Neural cell (in vitro differentiated cells): ENCODE results near the gene TRIM9. TPM values are rescaled to one million over a fixed set of nuclear protein-coding genes. Genes with fewer than 3 reads are reported as not detected.

Source experiments
- H2AFZ ChIP-seq: fragments of 200-600, 300-800 bp; sonication (generic), shearing (Covaris generic); 2 replicates; pipeline ENCODE4 v1.6.0; 2014; ENCODE audit warnings: low read depth, mild to moderate bottlenecking, antibody characterized with exemption, low read length, moderate library complexity
- H3F3A ChIP-seq: fragments of 200-600 bp; shearing (Covaris generic); 2 replicates; pipeline ENCODE4 v1.6.1; 2016; ENCODE audit warnings: mild to moderate bottlenecking, moderate library complexity, mixed read lengths, antibody characterized with exemption, low read length; ENCODE audit not compliant: insufficient read depth, poor library complexity, severe bottlenecking
- H3K27ac ChIP-seq: fragments of 200-600, 300-800 bp; sonication (generic), shearing (Covaris generic); 2 replicates; pipeline ENCODE4 v1.5.1; 2014; ENCODE audit warnings: mild to moderate bottlenecking, low read length, moderate library complexity
- H3K27me3 ChIP-seq: fragments of 300-800, 200-600 bp; sonication (generic), shearing (Covaris generic); 2 replicates; pipeline ENCODE4 v1.6.0; 2014; ENCODE audit warnings: mild to moderate bottlenecking, low read depth, low read length, moderate library complexity; ENCODE audit not compliant: insufficient read depth
- H3K36me3 ChIP-seq: fragments of 300-800, 200-600 bp; sonication (generic), shearing (Covaris generic); 2 replicates; pipeline ENCODE4 v1.5.1; 2014; ENCODE audit warnings: mild to moderate bottlenecking, antibody characterized with exemption, low read length, moderate library complexity; ENCODE audit not compliant: insufficient read depth
- H3K4me2 ChIP-seq: fragments of 300-800, 200-600 bp; sonication (generic), shearing (Covaris generic); 2 replicates; pipeline ENCODE4 v1.6.0; 2014; ENCODE audit warnings: mild to moderate bottlenecking, low read length
- H3K4me3 ChIP-seq: fragments of 300-800, 200-600 bp; sonication (generic), shearing (Covaris generic); 2 replicates; pipeline ENCODE4 v1.5.1; 2014; ENCODE audit warnings: mild to moderate bottlenecking, low read length, moderate library complexity
- H3K79me2 ChIP-seq: fragments of 200-600 bp; shearing (Covaris generic); replicated peaks from 2 replicates; pipeline ENCODE4 v1.6.0; 2014; ENCODE audit warnings: mild to moderate bottlenecking, low read length, moderate library complexity; ENCODE audit not compliant: insufficient read depth
- H3K9ac ChIP-seq: fragments of 300-800, 200-600 bp; sonication (generic), shearing (Covaris generic); 2 replicates; pipeline ENCODE4 v1.6.1; 2016; ENCODE audit warnings: mild to moderate bottlenecking, low read length, mixed read lengths
- H3K9me2 ChIP-seq: fragments of 200-600 bp; shearing (Covaris generic); 2 replicates; pipeline ENCODE4 v1.6.1; 2016; ENCODE audit warnings: mild to moderate bottlenecking, low read length, mixed read lengths; ENCODE audit not compliant: insufficient read depth
- H3K9me3 ChIP-seq: fragments of 200-600, 300-800 bp; sonication (generic), shearing (Covaris generic); 2 replicates; pipeline ENCODE4 v1.6.1; 2016; ENCODE audit warnings: mild to moderate bottlenecking, mixed run types, low read length, moderate library complexity, mixed read lengths
- H4K20me1 ChIP-seq: fragments of 200-600 bp; shearing (Covaris generic); 2 replicates; pipeline ENCODE4 v1.6.1; 2016; ENCODE audit warnings: mild to moderate bottlenecking, mixed run types; ENCODE audit not compliant: insufficient read depth
- EZH2 ChIP-seq: fragments of 200-600, 300-800 bp; shearing (Covaris generic), sonication (generic); IDR thresholded peaks from 2 replicates; pipeline ENCODE4 v1.6.1; 2014; ENCODE audit warnings: antibody characterized with exemption, low read length, borderline replicate concordance, mild to moderate bottlenecking; ENCODE audit not compliant: insufficient read depth, poor library complexity, severe bottlenecking
- MXI1 ChIP-seq: fragments of 450-650 bp; conservative IDR thresholded peaks from 2 replicates; pipeline ENCODE4 v1.6.1; 2014; ENCODE audit warnings: antibody characterized with exemption, mild to moderate bottlenecking; ENCODE audit not compliant: poor library complexity, severe bottlenecking
- POLR2AphosphoS5 ChIP-seq: IDR thresholded peaks from 2 replicates; pipeline ENCODE4 v1.6.1; 2012
- RAD21 ChIP-seq: fragments of 450-650 bp; conservative IDR thresholded peaks from 2 replicates; pipeline ENCODE4 v1.6.1; 2014; ENCODE audit warnings: antibody characterized with exemption, mild to moderate bottlenecking, moderate library complexity
- SMC3 ChIP-seq: fragments of 450-650 bp; conservative IDR thresholded peaks from 2 replicates; pipeline ENCODE4 v1.6.1; 2014; ENCODE audit warnings: antibody characterized with exemption, mild to moderate bottlenecking, moderate library complexity; ENCODE audit not compliant: poor library complexity
- TAF1 ChIP-seq: IDR thresholded peaks from 2 replicates; pipeline ENCODE4 v1.6.1; 2012; ENCODE audit warnings: low read depth
- polyA plus RNA-seq: library from polyadenylated mRNA; depleted of rRNA; stranded (reverse); fragments of >200 nt; gene quantifications from 2 replicates; pipeline ENCODE4 v1.2.3, GENCODE V29; 2014
- TF ChIP-seq, protein P1 (sequence below): IDR thresholded peaks from 2 replicates; pipeline ENCODE4 v1.6.1; 2012; ENCODE audit warnings: borderline replicate concordance
- TF ChIP-seq, protein P2 (sequence below): fragments of 450-650 bp; IDR thresholded peaks from 2 replicates; pipeline ENCODE4 v1.5.1; 2014; ENCODE audit warnings: antibody characterized with exemption, mild to moderate bottlenecking, moderate library complexity; ENCODE audit not compliant: poor library complexity, severe bottlenecking

Gene TRIM9
- polyA plus RNA-seq, 1 donor from 2014 or later = 15.9 TPM

DNA sequence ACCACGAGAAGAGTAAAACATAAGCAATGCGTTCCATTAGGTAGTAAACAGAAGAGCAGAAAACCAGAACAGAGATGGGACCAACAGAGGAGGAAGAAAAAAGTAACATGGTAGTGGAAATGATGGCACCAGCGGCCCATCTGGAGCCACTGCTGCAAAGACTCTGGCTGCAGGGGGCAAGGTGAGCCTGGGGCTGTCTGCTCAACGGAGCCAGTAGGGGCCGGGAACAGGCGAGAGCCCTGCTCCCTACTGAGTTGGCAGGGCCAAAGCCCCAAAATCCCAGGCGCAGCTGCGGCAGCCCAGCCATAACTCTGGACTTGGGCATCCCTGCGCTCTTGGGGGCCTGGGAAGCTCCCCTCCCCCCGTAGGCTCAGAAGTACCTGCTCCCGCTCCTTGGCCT, 122.2 kb downstream of the TRIM9 start:
- Histone ChIP-seq H4K20me1 (no peaks in the 10 kb centered on the region), H3K4me2 (no peak overlapping the region), H3F3A (no peaks in the 10 kb centered on the region), H3K27me3 (no peaks in the 10 kb centered on the region), H3K79me2 (no peaks in the 10 kb centered on the region), H3K9me2 (no peaks in the 10 kb centered on the region), H3K27ac (no peak overlapping the region), H3K36me3 (no peaks in the 10 kb centered on the region), H3K9ac (no peak overlapping the region), H3K4me3 (no peak overlapping the region), H3K9me3 (no peaks in the 10 kb centered on the region), H2AFZ (no peak overlapping the region)
- no peak for TF ChIP-seq RAD21
- TF ChIP-seq, protein P1, sequence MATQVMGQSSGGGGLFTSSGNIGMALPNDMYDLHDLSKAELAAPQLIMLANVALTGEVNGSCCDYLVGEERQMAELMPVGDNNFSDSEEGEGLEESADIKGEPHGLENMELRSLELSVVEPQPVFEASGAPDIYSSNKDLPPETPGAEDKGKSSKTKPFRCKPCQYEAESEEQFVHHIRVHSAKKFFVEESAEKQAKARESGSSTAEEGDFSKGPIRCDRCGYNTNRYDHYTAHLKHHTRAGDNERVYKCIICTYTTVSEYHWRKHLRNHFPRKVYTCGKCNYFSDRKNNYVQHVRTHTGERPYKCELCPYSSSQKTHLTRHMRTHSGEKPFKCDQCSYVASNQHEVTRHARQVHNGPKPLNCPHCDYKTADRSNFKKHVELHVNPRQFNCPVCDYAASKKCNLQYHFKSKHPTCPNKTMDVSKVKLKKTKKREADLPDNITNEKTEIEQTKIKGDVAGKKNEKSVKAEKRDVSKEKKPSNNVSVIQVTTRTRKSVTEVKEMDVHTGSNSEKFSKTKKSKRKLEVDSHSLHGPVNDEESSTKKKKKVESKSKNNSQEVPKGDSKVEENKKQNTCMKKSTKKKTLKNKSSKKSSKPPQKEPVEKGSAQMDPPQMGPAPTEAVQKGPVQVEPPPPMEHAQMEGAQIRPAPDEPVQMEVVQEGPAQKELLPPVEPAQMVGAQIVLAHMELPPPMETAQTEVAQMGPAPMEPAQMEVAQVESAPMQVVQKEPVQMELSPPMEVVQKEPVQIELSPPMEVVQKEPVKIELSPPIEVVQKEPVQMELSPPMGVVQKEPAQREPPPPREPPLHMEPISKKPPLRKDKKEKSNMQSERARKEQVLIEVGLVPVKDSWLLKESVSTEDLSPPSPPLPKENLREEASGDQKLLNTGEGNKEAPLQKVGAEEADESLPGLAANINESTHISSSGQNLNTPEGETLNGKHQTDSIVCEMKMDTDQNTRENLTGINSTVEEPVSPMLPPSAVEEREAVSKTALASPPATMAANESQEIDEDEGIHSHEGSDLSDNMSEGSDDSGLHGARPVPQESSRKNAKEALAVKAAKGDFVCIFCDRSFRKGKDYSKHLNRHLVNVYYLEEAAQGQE = no peak

DNA sequence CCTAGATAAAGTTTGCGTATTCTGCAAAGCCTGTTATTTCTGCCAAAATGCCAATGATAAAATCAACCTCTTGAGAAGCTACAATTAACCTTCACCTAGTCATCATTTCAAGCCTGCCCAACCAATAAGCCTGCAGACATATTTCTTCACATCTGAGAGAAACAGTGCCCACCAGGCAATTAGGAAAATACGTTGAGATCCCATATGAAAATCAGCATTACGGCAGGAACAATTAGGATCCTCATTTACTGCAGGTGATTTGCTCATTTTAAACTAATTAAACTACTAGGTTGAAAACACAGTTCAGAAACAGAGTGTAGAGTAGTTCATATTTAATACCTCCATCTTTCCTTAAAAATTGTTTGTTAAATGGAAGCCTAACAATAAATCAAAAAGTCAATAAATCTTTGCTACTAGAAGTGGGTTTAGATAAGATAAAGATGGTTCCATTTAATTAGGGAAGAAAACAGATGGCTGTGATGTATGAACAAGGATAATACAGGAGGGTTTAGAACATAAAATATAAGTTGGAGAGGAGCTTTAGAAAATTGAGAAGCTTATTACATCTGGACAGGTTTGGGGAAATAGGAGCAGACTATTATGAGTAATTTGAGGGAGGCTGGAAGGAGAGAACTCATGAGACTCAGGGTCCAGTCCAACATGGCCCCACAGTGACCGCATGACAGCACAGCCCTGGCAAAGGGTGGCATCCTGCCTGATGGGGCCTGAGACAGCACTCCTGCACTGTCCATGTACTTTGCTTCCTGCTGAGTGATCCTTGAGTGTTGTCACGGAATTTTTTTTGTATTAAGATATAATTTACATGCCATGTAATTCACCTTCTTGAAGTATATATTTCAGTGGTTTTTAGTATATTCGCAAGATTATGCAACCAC, 123.8 kb downstream of the TRIM9 start:
- Histone ChIP-seq H3K79me2 (no peaks in the 10 kb centered on the region), H3K4me3 (no peak overlapping the region), H3K36me3 (no peaks in the 10 kb centered on the region), H3F3A (no peaks in the 10 kb centered on the region), H3K9me3 (no peaks in the 10 kb centered on the region), H3K4me2 (no peak overlapping the region), H3K27ac (no peak overlapping the region), H4K20me1 (no peaks in the 10 kb centered on the region), H3K9ac (no peak overlapping the region), H2AFZ (no peak overlapping the region), H3K27me3 (no peaks in the 10 kb centered on the region), H3K9me2 (no peaks in the 10 kb centered on the region)
- no peak for TF ChIP-seq POLR2AphosphoS5
- TF ChIP-seq, protein P1 = no peak
- no peak for TF ChIP-seq RAD21
- TF ChIP-seq TAF1 = no peak
- TF ChIP-seq, protein P2, sequence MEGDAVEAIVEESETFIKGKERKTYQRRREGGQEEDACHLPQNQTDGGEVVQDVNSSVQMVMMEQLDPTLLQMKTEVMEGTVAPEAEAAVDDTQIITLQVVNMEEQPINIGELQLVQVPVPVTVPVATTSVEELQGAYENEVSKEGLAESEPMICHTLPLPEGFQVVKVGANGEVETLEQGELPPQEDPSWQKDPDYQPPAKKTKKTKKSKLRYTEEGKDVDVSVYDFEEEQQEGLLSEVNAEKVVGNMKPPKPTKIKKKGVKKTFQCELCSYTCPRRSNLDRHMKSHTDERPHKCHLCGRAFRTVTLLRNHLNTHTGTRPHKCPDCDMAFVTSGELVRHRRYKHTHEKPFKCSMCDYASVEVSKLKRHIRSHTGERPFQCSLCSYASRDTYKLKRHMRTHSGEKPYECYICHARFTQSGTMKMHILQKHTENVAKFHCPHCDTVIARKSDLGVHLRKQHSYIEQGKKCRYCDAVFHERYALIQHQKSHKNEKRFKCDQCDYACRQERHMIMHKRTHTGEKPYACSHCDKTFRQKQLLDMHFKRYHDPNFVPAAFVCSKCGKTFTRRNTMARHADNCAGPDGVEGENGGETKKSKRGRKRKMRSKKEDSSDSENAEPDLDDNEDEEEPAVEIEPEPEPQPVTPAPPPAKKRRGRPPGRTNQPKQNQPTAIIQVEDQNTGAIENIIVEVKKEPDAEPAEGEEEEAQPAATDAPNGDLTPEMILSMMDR = no peak
- no peak for TF ChIP-seq EZH2
- TF ChIP-seq MXI1 = no peak
- no peak for TF ChIP-seq SMC3
